ENCODE results near the gene SERPINA1. TPM values are rescaled to one million over a fixed set of nuclear protein-coding genes. Genes with fewer than 3 reads are reported as not detected.

SERPINA1 gene
- total RNA-seq, 1 experiment from 2014 or later, result 10.5 TPM

DNA sequence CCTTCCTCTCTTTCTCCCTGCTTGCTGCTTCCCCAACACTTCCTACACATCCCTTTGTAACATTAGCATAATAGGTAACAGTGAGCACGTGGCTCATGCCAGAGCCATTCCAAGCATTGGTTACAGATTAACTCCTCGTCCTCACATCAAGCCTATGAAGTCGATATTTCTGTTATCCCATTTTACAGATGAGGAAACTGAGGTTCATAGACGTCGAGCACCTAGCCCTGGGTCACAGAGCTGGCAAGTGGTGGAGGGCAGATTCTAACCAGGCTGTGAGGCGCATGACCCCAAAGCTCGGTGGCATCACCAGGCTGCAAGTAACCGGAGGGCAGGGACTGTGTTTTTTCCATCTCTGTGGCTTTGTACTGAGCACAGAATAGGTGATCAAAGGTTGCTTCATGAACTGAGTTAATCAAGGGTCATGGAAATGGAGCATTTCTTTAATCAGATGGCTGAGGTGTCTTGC lies 5.7 kb upstream of the SERPINA1 start:
- intact Hi-C loops (cut with micrococcal nuclease), result no loop called here
- Histone ChIP-seq H3K4me2 (ENCODE audit: low read length) (no peak overlapping the region), H3F3A (ENCODE audit: low read length, unreplicated experiment) (no peaks in the 10 kb centered on the region), H3K9me2 (replicated peaks; ENCODE audit: low read length) (no peaks in the 10 kb centered on the region), H3K27me3 (ENCODE audit: low read length) (no peaks in the 10 kb centered on the region), H3K9ac (ENCODE audit: low read length) (no peak overlapping the region), H3K4me3 (ENCODE audit: low read length) (no peak overlapping the region), H3K27ac (ENCODE audit: low read length) (no peak overlapping the region), H3K36me3 (ENCODE audit: low read depth, low read length) (no peaks in the 10 kb centered on the region), H4K20me1 (ENCODE audit: low read length) (no peaks in the 10 kb centered on the region), H3K79me2 (ENCODE audit: low read length) (no peaks in the 10 kb centered on the region), H3K4me1 (ENCODE audit: insufficient read depth, low read length) (peaks cover 5% of the 10 kb centered on the region; the same call in 1 of the 2 replicates), H2AFZ (ENCODE audit: low read length) (no peak overlapping the region), H3K9me3 (ENCODE audit: low read length) (no peaks in the 10 kb centered on the region)
- TF ChIP-seq EZH2phosphoT487 (IDR thresholded peaks at IDR 0.05; ENCODE audit: borderline replicate concordance, low read length), result no peak
- TF ChIP-seq EZH2 (IDR thresholded peaks at IDR 0.05; ENCODE audit: low read length, unreplicated experiment), result no peak
- TF ChIP-seq, protein P1, sequence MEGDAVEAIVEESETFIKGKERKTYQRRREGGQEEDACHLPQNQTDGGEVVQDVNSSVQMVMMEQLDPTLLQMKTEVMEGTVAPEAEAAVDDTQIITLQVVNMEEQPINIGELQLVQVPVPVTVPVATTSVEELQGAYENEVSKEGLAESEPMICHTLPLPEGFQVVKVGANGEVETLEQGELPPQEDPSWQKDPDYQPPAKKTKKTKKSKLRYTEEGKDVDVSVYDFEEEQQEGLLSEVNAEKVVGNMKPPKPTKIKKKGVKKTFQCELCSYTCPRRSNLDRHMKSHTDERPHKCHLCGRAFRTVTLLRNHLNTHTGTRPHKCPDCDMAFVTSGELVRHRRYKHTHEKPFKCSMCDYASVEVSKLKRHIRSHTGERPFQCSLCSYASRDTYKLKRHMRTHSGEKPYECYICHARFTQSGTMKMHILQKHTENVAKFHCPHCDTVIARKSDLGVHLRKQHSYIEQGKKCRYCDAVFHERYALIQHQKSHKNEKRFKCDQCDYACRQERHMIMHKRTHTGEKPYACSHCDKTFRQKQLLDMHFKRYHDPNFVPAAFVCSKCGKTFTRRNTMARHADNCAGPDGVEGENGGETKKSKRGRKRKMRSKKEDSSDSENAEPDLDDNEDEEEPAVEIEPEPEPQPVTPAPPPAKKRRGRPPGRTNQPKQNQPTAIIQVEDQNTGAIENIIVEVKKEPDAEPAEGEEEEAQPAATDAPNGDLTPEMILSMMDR (conservative IDR thresholded peaks at IDR 0.05; ENCODE audit: low read depth, low read length), result no peak
- ATAC-seq (no peak), DNase-seq (no peak)
- BruUV-seq (replicated peaks), result no TSS peak
- ChIA-PET POLR2A (ENCODE audit: unreplicated experiment) (no interaction called here), CTCF (no interaction called here)

GRCh38 chr14:94393474-94393873 lies 5.1 kb upstream of the SERPINA1 start:
- DNase-seq (no peak), ATAC-seq (no peak)
- intact Hi-C loops (cut with micrococcal nuclease), result no loop called here
- H3K9ac ChIP-seq (ENCODE audit: low read length), result no peak overlapping the region
- H3K27me3 ChIP-seq (ENCODE audit: low read length), result no peaks in the 10 kb centered on the region
- H3K27ac ChIP-seq (ENCODE audit: low read length), result no peak overlapping the region
- no peaks in the 10 kb centered on the region for H3K9me3 ChIP-seq (ENCODE audit: low read length)
- peaks cover 7% of the 10 kb centered on the region for H3K4me1 ChIP-seq (ENCODE audit: insufficient read depth, low read length)
- TF ChIP-seq, protein P1 (conservative IDR thresholded peaks at IDR 0.05; ENCODE audit: low read depth, low read length), result no peak
- no peak for TF ChIP-seq EZH2 (IDR thresholded peaks at IDR 0.05; ENCODE audit: low read length, unreplicated experiment)
- TF ChIP-seq EZH2phosphoT487 (IDR thresholded peaks at IDR 0.05; ENCODE audit: borderline replicate concordance, low read length), result no peak
- H3F3A ChIP-seq (ENCODE audit: low read length, unreplicated experiment), result no peaks in the 10 kb centered on the region
- H4K20me1 ChIP-seq (ENCODE audit: low read length), result no peaks in the 10 kb centered on the region
- no peak overlapping the region for H3K4me3 ChIP-seq (ENCODE audit: low read length)
- ChIA-PET POLR2A (ENCODE audit: unreplicated experiment) (no interaction called here), CTCF (no interaction called here)
- H2AFZ ChIP-seq (ENCODE audit: low read length), result no peak overlapping the region
- H3K79me2 ChIP-seq (ENCODE audit: low read length), result no peaks in the 10 kb centered on the region
- no peaks in the 10 kb centered on the region for H3K9me2 ChIP-seq (replicated peaks; ENCODE audit: low read length)
- no peaks in the 10 kb centered on the region for H3K36me3 ChIP-seq (ENCODE audit: low read depth, low read length)
- no TSS peak for BruUV-seq (replicated peaks)
- no peak overlapping the region for H3K4me2 ChIP-seq (ENCODE audit: low read length)

- no peak overlapping the region for H2AFZ ChIP-seq (ENCODE audit: low read length)
- no peaks in the 10 kb centered on the region for H3K9me2 ChIP-seq (replicated peaks; ENCODE audit: low read length)
- H3K9me3 ChIP-seq (ENCODE audit: low read length), result no peaks in the 10 kb centered on the region
- no peak overlapping the region for H3K9ac ChIP-seq (ENCODE audit: low read length)
- H3K79me2 ChIP-seq (ENCODE audit: low read length), result no peaks in the 10 kb centered on the region
- no peak overlapping the region for H3K27ac ChIP-seq (ENCODE audit: low read length)
- H3K27me3 ChIP-seq (ENCODE audit: low read length), result no peaks in the 10 kb centered on the region
- ChIA-PET CTCF (no interaction called here), POLR2A (ENCODE audit: unreplicated experiment) (no interaction called here)
- no TSS peak for BruUV-seq (replicated peaks)
- intact Hi-C loops (cut with micrococcal nuclease), result no loop called here
- H3K4me2 ChIP-seq (ENCODE audit: low read length), result no peak overlapping the region
- no peaks in the 10 kb centered on the region for H3F3A ChIP-seq (ENCODE audit: low read length, unreplicated experiment)
- H4K20me1 ChIP-seq (ENCODE audit: low read length), result no peaks in the 10 kb centered on the region
- TF ChIP-seq, protein P1 (conservative IDR thresholded peaks at IDR 0.05; ENCODE audit: low read depth, low read length), result no peak
- TF ChIP-seq EZH2 (IDR thresholded peaks at IDR 0.05; ENCODE audit: low read length, unreplicated experiment) (no peak), EZH2phosphoT487 (IDR thresholded peaks at IDR 0.05; ENCODE audit: borderline replicate concordance, low read length) (no peak)
- peaks cover 10% of the 10 kb centered on the region for H3K4me1 ChIP-seq (ENCODE audit: insufficient read depth, low read length)
- DNase-seq (peak; percentile 2), ATAC-seq (no peak)
- no peaks in the 10 kb centered on the region for H3K36me3 ChIP-seq (ENCODE audit: low read depth, low read length)
- no peak overlapping the region for H3K4me3 ChIP-seq (ENCODE audit: low read length)
Observed at GRCh38 chr14:94392510-94392935, 4.1 kb upstream of the SERPINA1 start.
